ENCODE results near the gene OR10G7.
A peak's percentile ranks its signal among the peaks of the same experiment; 100 is the strongest.

Gene OR10G7

GRCh38 chr11:124041254-124041653, at the start of gene OR10G7:
TSS of gene OR10G7 (minus strand) at chr11:124041325. CDS start at chr11:124039001, 2,324 bp downstream.
- no peak for DNase-seq

GRCh38 chr11:124085997-124086846, 45.1 kb upstream of the OR10G7 start:
- no peak for DNase-seq

- no peak for DNase-seq
These were observed 44.5 kb upstream of the OR10G7 start for GRCh38 chr11:124085583-124085982.

- no peak for DNase-seq
These were observed 41.2 kb upstream of the OR10G7 start for GRCh38 chr11:124082371-124082770.

GRCh38 chr11:124081483-124081882, 40.4 kb upstream of the OR10G7 start:
- no peak for DNase-seq

- no peak for DNase-seq
These were observed 39.3 kb upstream of the OR10G7 start for GRCh38 chr11:124080327-124081001.

GRCh38 chr11:124079631-124080326, 38.7 kb upstream of the OR10G7 start:
- DNase-seq: no peak

GRCh38 chr11:124078591-124078990, 37.5 kb upstream of the OR10G7 start:
- DNase-seq: no peak

GRCh38 chr11:124077266-124077665, 36.1 kb upstream of the OR10G7 start:
- DNase-seq: no peak

GRCh38 chr11:124075841-124076651, 34.9 kb upstream of the OR10G7 start:
- DNase-seq: no peak

GRCh38 chr11:124075492-124075840, 34.3 kb upstream of the OR10G7 start:
- DNase-seq: no peak

- DNase-seq: no peak
These were observed 33.4 kb upstream of the OR10G7 start for GRCh38 chr11:124074554-124074953.

GRCh38 chr11:124072147-124072546, 31.0 kb upstream of the OR10G7 start:
- DNase-seq: no peak

GRCh38 chr11:124071623-124071948, 30.5 kb upstream of the OR10G7 start:
- DNase-seq: no peak

GRCh38 chr11:124070915-124071622, 29.9 kb upstream of the OR10G7 start:
- peak; percentile 54 for DNase-seq

- DNase-seq: peak; percentile 9 to 16
These were observed 28.6 kb upstream of the OR10G7 start for GRCh38 chr11:124069429-124070401.

- DNase-seq: no peak
These were observed 27.5 kb upstream of the OR10G7 start for GRCh38 chr11:124068601-124069110.

- DNase-seq: no peak
These were observed 11.8 kb upstream of the OR10G7 start for GRCh38 chr11:124052966-124053365.

- no peak for DNase-seq
These were observed 9.6 kb upstream of the OR10G7 start for GRCh38 chr11:124050748-124051147.

GRCh38 chr11:124043420-124043819, 2.3 kb upstream of the OR10G7 start:
- no peak for DNase-seq

GRCh38 chr11:124039557-124039956, 1.6 kb downstream of the OR10G7 start:
- no peak for DNase-seq

All from activated CD4-positive, alpha-beta T cell treated with anti-CD3 and anti-CD28 coated beads, Interleukin-2, amount 50 U/mL, for 4 hours (primary cell).